Ascending aorta (tissue), 2 donors: ENCODE measurements around the gene FAM81A. TPM values are rescaled to one million over a fixed set of nuclear protein-coding genes. Genes with fewer than 3 reads are reported as not detected.
A peak's percentile ranks its signal among the peaks of the same experiment; 100 is the strongest.

Experiments used
- DNase-seq, 2 donors: peaks; one replicate each; pipeline ENCODE4 v3.0.0-alpha.2; 2019; ENCODE audit warnings: low spot score in 2 of 2
- H3K27ac ChIP-seq, 2 donors: fragments of 200-600 bp; sonication (generic); one replicate each; pipeline ENCODE4 v1.5.1; 2016 to 2017; ENCODE audit warnings: mild to moderate bottlenecking in 1 of 2
- H3K27me3 ChIP-seq: fragments of 200-600 bp; sonication (generic); one replicate; pipeline ENCODE4 v1.5.1; 2017
- H3K36me3 ChIP-seq, 2 donors: fragments of 200-600 bp; sonication (generic); one replicate each; pipeline ENCODE4 v1.5.1; 2016
- H3K4me1 ChIP-seq, 2 donors: fragments of 200-600 bp; sonication (generic); one replicate each; pipeline ENCODE4 v1.5.1; 2016 to 2017; ENCODE audit warnings: mild to moderate bottlenecking in 1 of 2
- H3K4me3 ChIP-seq, 2 donors: fragments of 200-600 bp; sonication (generic); one replicate each; pipeline ENCODE4 v1.5.1; 2016 to 2017; ENCODE audit warnings: mild to moderate bottlenecking in 1 of 2
- H3K9me3 ChIP-seq, 2 donors: fragments of 200-600 bp; sonication (generic); one replicate each; pipeline ENCODE4 v1.5.1; 2016
- intact Hi-C: fragments of 100-400 bp; cut with DNase I; formaldehyde crosslinking; loops from one replicate; pipeline ENCODE4 v1.15.1; 2023
- total RNA-seq: library from RNA; depleted of rRNA; stranded (reverse); fragments of >200 nt; gene quantifications from one replicate; pipeline ENCODE4 v1.1.0, GENCODE V29; 2016
- TF ChIP-seq, protein P1 (sequence below), 3 experiments: fragments of 200-600 bp in 2 of 3; fragments of 450-650 bp in 1 of 3; sonication (generic) in 2 of 3; IDR thresholded peaks; one replicate each; pipeline ENCODE4 v1.5.1; 2016 to 2019; ENCODE audit warnings: antibody characterized with exemption in 3 of 3, mild to moderate bottlenecking in 1 of 3, moderate library complexity in 1 of 3

The FAM81A gene
- total RNA-seq, 1 donor from 2014 or later: not detected

DNA sequence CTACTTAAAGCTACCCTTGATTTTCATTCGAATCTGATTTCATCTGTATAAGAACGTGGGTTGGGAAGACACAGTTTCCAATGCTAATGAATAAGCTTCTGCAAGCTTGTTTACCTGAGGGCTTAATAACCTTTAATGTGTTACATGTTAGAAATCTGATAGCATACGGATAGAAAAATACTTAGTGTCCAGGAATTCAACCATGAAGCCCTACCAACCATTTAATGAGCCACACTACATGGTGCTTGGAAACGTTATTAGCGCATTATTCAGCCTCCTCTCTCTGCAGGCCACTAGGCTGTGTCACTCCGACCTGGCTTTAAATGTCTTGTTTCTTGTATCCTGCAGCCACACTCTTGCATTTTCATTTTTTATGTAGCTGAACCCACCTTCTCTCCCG, 1.6 kb downstream of the FAM81A start:
- Histone ChIP-seq H3K36me3 (no peaks in the 10 kb centered on the region), H3K4me3 (no peak overlapping the region), H3K27ac (no peak overlapping the region), H3K9me3 (no peaks in the 10 kb centered on the region), H3K4me1 (peaks cover 0 to 12% of the 10 kb centered on the region in 2 donors), H3K27me3 (no peaks in the 10 kb centered on the region)
- TF ChIP-seq, protein P1, sequence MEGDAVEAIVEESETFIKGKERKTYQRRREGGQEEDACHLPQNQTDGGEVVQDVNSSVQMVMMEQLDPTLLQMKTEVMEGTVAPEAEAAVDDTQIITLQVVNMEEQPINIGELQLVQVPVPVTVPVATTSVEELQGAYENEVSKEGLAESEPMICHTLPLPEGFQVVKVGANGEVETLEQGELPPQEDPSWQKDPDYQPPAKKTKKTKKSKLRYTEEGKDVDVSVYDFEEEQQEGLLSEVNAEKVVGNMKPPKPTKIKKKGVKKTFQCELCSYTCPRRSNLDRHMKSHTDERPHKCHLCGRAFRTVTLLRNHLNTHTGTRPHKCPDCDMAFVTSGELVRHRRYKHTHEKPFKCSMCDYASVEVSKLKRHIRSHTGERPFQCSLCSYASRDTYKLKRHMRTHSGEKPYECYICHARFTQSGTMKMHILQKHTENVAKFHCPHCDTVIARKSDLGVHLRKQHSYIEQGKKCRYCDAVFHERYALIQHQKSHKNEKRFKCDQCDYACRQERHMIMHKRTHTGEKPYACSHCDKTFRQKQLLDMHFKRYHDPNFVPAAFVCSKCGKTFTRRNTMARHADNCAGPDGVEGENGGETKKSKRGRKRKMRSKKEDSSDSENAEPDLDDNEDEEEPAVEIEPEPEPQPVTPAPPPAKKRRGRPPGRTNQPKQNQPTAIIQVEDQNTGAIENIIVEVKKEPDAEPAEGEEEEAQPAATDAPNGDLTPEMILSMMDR (IDR thresholded peaks at IDR 0.05): no peak
- no peak for DNase-seq
- intact Hi-C loops: loop anchor here (2.0 to 5.0 kb wide), 4 partner anchors 67 to 507 kb away; partner anchors contain the start of genes MYO1E, RNF111 and SLTM

DNA sequence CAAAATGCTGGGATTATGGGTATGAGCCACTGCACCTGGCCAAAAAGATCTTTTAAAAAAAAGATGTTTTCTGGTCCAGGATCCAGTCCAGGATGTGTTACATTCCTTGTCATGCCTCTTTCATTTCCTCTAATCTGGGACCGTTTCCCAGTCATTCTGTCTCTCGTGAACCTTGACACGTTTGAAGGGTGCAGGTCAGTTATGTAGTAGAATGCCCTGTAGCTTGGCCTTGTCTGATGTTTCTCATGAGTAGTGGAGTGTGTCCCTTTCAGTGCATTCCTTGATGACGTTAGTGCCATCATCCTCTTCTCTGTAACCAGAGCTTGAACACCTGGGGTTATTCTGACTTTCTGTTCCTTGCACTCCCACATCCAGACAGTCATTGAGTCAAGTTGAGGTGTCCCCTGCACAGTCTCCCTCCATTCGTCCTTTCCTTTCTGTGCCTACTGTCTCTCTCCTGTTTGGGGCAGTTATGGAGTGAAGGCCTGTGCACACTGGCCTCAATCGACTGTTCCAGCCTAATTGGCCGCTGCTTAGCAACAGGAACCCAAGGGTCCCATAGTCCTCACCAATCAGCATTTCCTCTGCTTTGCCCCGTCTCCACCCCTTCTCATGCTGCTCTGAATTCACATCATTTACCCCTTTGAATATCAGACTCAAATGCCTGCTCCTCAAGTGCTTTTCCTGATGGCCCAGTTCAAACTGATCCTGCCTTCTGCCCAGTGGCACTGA, 5.5 kb downstream of the FAM81A start:
- Histone ChIP-seq H3K27me3 (no peaks in the 10 kb centered on the region), H3K27ac (no peak overlapping the region), H3K36me3 (no peaks in the 10 kb centered on the region), H3K4me3 (no peak overlapping the region), H3K4me1 (peaks cover 0 to 7% of the 10 kb centered on the region in 2 donors), H3K9me3 (no peaks in the 10 kb centered on the region)
- DNase-seq: no peak
- TF ChIP-seq, protein P1 (IDR thresholded peaks at IDR 0.05): no peak
- intact Hi-C loops: no loop called here

DNA sequence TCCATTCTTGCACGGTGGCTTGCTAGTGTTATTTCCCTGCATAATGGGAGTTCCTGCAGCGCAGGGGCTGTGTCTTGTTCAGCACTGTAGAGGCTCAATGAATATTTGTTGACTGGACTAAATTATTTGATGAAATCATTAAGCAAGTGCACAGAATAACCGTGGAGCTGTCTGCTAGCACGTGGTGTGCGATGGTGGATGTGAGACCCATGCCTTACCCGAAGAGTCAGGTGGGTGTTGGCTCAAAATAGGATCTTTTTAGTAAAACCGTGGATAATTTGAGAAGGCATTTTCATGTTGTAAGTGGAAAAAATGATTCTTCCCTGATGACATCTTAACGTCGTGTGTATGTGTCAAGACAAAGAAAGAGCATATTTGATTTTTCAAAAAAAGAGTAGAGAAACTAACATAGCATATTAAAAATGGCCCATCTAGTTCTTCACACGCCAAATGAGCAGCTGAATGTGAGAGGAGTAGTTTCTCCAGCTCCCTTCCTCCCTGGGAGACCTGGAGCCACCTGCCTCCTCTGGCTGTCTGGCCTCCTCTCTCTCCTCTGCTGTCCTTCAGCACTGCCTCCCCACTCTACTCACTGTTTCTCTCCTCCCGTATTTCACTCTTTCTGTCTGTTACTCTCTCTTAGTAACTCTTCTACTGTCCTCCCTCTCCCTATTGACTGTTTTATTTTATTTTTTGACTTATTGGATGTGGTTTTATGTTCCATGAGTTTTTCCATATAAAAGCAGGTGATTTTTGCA, 6.3 kb downstream of the FAM81A start:
- no peak for DNase-seq
- intact Hi-C loops: no loop called here

DNA sequence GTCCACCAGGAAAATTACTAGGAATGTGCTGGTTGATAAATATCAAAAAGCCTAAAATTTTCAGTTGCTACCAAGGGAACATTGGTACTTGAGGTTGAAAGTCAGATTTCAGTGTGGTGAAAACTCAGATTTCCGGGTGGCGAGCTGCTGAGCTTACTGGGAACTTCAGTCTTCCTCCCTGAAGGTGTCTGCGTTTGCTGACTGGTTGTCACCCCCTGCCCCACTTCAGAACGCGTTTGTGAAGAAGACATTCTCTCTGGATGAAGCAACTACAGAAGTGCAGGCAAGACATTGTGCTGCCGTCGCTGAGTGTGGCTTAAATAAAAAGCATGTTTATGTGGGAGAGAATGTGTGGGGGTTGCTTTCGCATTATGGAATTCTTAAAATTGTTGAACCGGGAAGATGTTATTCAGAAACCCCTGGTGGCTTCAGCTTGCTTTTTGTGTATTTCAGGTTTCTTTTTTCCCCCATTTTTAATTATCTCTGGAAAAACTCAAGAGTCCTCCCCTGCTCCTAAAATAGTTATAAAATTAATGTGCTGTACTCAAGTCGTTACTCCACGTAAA, 7.1 kb downstream of the FAM81A start:
- intact Hi-C loops: no loop called here
- no peaks in the 10 kb centered on the region for H3K36me3 ChIP-seq
- H3K4me1 ChIP-seq: peaks cover 0 to 5% of the 10 kb centered on the region in 2 donors
- no peaks in the 10 kb centered on the region for H3K9me3 ChIP-seq
- no peak overlapping the region for H3K27ac ChIP-seq
- no peak for DNase-seq
- TF ChIP-seq, protein P1 (IDR thresholded peaks at IDR 0.05): no peak
- peak overlapping the region in 1 of 2 donors; percentile 26 for H3K4me3 ChIP-seq
- H3K27me3 ChIP-seq: no peaks in the 10 kb centered on the region

More for the DNA sequence above, 6.3 kb downstream of the FAM81A start:
- TF ChIP-seq, protein P1 (IDR thresholded peaks at IDR 0.05): no peak
- no peak overlapping the region for H3K27ac ChIP-seq
- H3K4me1 ChIP-seq: peaks cover 0 to 5% of the 10 kb centered on the region in 2 donors
- H3K27me3 ChIP-seq: no peaks in the 10 kb centered on the region
- no peak overlapping the region for H3K4me3 ChIP-seq
- H3K9me3 ChIP-seq: no peaks in the 10 kb centered on the region
- no peaks in the 10 kb centered on the region for H3K36me3 ChIP-seq

DNA sequence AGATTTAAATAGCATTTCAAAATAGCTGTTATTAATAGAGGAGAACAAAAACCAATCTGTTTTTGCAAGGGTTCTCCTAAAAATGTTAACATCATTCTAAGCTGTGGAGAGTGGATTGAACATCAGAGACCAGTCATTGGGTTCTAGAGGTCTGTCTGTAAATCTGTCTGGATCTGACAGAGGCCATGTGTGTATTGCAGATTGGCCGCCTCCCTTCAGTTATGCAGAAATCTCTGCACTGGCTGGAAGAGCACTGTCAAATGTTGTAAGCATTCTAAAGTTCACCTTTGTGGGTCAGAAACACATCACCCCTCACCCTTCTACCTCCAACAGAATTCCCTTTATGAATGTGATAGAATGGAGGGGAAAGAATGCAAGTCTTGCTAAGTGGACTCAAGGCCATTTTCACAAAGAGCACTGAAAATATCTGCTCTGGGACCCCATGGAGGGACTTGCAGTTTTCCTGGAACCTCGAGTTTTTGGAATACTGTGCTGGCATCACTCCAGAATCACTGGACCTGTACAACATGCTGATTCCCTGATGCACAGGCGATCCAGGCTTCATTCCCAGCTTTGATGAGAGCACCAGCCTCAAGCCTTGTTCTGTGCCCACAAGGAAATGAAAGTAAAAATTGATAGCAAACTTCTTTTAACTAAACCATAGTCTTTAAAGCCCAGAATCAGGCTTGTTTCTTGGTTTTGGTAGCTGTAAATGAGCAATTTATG, 8.4 kb downstream of the FAM81A start:
- intact Hi-C loops: no loop called here

More for the DNA sequence above, 8.4 kb downstream of the FAM81A start:
- H3K9me3 ChIP-seq: no peaks in the 10 kb centered on the region
- H3K4me3 ChIP-seq: no peak overlapping the region
- no peaks in the 10 kb centered on the region for H3K36me3 ChIP-seq
- H3K27ac ChIP-seq: no peak overlapping the region
- H3K4me1 ChIP-seq: peaks cover 0 to 5% of the 10 kb centered on the region in 2 donors
- TF ChIP-seq, protein P1 (IDR thresholded peaks at IDR 0.05): no peak
- no peak for DNase-seq
- no peaks in the 10 kb centered on the region for H3K27me3 ChIP-seq
